ENCODE measurements around the gene RYR2. TPM values are rescaled to one million over a fixed set of nuclear protein-coding genes. Genes with fewer than 3 reads are reported as not detected.

Gene RYR2
- total RNA-seq, 1 experiment from 2014 or later = 0.03 TPM

- ChIA-PET POLR2A (no interaction called here), CTCF (no interaction called here)
- Histone ChIP-seq H3K4me3 (ENCODE audit: low read depth in 2 of 2, low read length in 2 of 2) (no peak overlapping the region), H3K27me3 (ENCODE audit: control insufficient read depth, insufficient read depth, low read length) (no peaks in the 10 kb centered on the region), H3K36me3 (ENCODE audit: control insufficient read depth, insufficient read depth, low read length) (no peaks in the 10 kb centered on the region), H3K9me3 (ENCODE audit: control insufficient read depth, insufficient read depth, low read depth, low read length) (0 out of 2 replicates have a peak, but pooled peaks cover 4% of the 10 kb centered on the region), H3K27ac (ENCODE audit: low read length) (no peak overlapping the region), H3K4me1 (ENCODE audit: control insufficient read depth, insufficient read depth, low read length) (peaks cover 7% of the 10 kb centered on the region)
- intact Hi-C loops (cut with micrococcal nuclease; ENCODE audit: unreplicated experiment) = no loop called here
- in situ Hi-C loops (cut with HindIII; ENCODE audit: low pct_unique_long_range_greater_than_20kb, low sequenced_read_pairs) = no loop called here
- no peak for ATAC-seq
- no TSS peak for BruUV-seq (replicated peaks)
- TF ChIP-seq TCF7L2 (IDR thresholded peaks at IDR 0.05; ENCODE audit: low read depth, low read length) = no peak
- no peak for TF ChIP-seq POLR2AphosphoS5 (IDR thresholded peaks at IDR 0.05; ENCODE audit: low read depth, low read length)
- TF ChIP-seq SIN3A (IDR thresholded peaks at IDR 0.05; ENCODE audit: borderline replicate concordance, insufficient read depth, low read depth, low read length) = no peak
- TF ChIP-seq, protein P1, sequence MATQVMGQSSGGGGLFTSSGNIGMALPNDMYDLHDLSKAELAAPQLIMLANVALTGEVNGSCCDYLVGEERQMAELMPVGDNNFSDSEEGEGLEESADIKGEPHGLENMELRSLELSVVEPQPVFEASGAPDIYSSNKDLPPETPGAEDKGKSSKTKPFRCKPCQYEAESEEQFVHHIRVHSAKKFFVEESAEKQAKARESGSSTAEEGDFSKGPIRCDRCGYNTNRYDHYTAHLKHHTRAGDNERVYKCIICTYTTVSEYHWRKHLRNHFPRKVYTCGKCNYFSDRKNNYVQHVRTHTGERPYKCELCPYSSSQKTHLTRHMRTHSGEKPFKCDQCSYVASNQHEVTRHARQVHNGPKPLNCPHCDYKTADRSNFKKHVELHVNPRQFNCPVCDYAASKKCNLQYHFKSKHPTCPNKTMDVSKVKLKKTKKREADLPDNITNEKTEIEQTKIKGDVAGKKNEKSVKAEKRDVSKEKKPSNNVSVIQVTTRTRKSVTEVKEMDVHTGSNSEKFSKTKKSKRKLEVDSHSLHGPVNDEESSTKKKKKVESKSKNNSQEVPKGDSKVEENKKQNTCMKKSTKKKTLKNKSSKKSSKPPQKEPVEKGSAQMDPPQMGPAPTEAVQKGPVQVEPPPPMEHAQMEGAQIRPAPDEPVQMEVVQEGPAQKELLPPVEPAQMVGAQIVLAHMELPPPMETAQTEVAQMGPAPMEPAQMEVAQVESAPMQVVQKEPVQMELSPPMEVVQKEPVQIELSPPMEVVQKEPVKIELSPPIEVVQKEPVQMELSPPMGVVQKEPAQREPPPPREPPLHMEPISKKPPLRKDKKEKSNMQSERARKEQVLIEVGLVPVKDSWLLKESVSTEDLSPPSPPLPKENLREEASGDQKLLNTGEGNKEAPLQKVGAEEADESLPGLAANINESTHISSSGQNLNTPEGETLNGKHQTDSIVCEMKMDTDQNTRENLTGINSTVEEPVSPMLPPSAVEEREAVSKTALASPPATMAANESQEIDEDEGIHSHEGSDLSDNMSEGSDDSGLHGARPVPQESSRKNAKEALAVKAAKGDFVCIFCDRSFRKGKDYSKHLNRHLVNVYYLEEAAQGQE (IDR thresholded peaks at IDR 0.05; ENCODE audit: insufficient read depth in 1 of 2, low read depth in 2 of 2, low read length in 1 of 2) = no peak
- DNase-seq (ENCODE audit: low read depth, low spot score) = no peak
Measured at GRCh38 chr1:237029850-237030535, 12.0 kb upstream of the RYR2 start.

DNA sequence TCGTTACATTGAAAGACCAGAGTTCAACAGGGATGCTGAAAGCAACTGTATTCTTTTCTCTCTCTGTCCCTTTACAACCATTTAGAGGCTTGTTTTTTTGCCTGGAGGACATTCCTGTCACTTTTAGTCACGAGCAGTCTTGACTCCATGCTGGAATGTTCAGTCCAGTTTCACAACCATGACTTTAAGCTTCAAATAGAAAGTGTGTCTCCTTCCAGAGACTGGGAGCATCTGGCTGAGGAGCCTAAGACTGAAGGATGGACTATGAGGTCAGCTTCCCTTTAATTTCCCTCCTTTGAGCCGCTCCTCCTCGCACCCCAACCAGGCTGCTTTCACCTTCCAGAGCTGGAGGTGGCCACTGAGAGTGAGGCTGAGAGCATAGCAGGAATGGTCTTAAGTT lies 10.5 kb upstream of the RYR2 start:
- in situ Hi-C loops (cut with HindIII; ENCODE audit: low pct_unique_long_range_greater_than_20kb, low sequenced_read_pairs) (no loop called here), intact Hi-C loops (cut with micrococcal nuclease; ENCODE audit: unreplicated experiment) (no loop called here)
- H3K4me3 ChIP-seq (ENCODE audit: low read depth in 2 of 2, low read length in 2 of 2) = no peak overlapping the region
- peaks cover 8% of the 10 kb centered on the region for H3K4me1 ChIP-seq (ENCODE audit: control insufficient read depth, insufficient read depth, low read length)
- ChIA-PET CTCF (no interaction called here), POLR2A (interaction anchor here (0.6 kb wide), 1 partner anchor 267 kb away, joined by 11 read pairs; no protein-coding TSS in a partner anchor)
- no peaks in the 10 kb centered on the region for H3K36me3 ChIP-seq (ENCODE audit: control insufficient read depth, insufficient read depth, low read length)
- TF ChIP-seq CTCF (IDR thresholded peaks at IDR 0.05) (no peak), TCF7L2 (IDR thresholded peaks at IDR 0.05; ENCODE audit: low read depth, low read length) (no peak), POLR2AphosphoS5 (IDR thresholded peaks at IDR 0.05; ENCODE audit: low read depth, low read length) (no peak), SIN3A (IDR thresholded peaks at IDR 0.05; ENCODE audit: borderline replicate concordance, insufficient read depth, low read depth, low read length) (no peak)
- TF ChIP-seq, protein P1 (IDR thresholded peaks at IDR 0.05; ENCODE audit: insufficient read depth in 1 of 2, low read depth in 2 of 2, low read length in 1 of 2) = no peak
- DNase-seq (ENCODE audit: low read depth, low spot score) (no peak), ATAC-seq (peak; percentile 37; the same call in 1 of the 2 replicates)
- no peaks in the 10 kb centered on the region for H3K27me3 ChIP-seq (ENCODE audit: control insufficient read depth, insufficient read depth, low read length)
- no peaks in the 10 kb centered on the region for H3K9me3 ChIP-seq (ENCODE audit: control insufficient read depth, insufficient read depth, low read depth, low read length)
- no TSS peak for BruUV-seq (replicated peaks)
- no peak overlapping the region for H3K27ac ChIP-seq (ENCODE audit: low read length)

Data from Panc1 (cell line).